ENCODE results near the gene C1GALT1.

Gene C1GALT1

DNA sequence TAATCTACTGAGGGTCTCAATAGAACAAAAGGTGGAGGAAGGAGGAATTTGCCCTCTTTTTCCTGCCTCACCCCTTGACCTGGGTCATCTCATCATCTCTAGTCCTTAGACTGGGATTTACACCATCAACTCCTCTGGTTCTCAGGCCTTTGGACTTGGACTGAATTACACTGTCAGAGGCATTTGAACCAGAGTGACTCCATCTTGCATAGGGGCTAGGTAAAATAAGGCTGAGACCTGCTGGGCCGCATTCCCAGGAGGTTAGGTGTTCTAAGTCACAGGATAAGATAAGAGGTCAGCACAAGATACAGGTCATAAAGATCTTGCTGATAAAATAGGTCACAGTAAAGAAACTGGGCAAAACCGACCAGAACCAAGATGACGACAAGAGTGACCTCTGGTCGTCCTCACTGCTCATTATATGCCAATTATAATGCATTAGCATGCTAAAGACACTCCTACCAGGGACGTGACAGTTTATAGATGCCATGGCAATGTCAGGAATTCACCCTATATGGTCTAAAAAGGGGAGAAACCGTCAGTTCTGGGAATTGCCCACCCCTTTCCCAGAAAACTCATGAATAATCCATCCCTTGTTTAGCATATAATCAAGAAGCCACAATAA is 84.0 kb downstream of the C1GALT1 start:
- Histone ChIP-seq H3K79me2 (ENCODE audit: low read length) (no peaks in the 10 kb centered on the region), H2AFZ (ENCODE audit: low read length) (no peak overlapping the region), H3F3A (ENCODE audit: insufficient read depth, low read length) (no peaks in the 10 kb centered on the region), H3K4me2 (ENCODE audit: low read depth, low read length) (no peak overlapping the region), H3K4me1 (ENCODE audit: low read length) (no peaks in the 10 kb centered on the region), H4K20me1 (ENCODE audit: insufficient read depth, low read length) (no peaks in the 10 kb centered on the region), H3K27me3 (replicated peaks; ENCODE audit: insufficient read depth, low read length) (no peaks in the 10 kb centered on the region), H3K27ac (ENCODE audit: low read length) (no peak overlapping the region), H3K9ac (ENCODE audit: low read length) (no peak overlapping the region), H3K9me2 (replicated peaks; ENCODE audit: insufficient read depth, low read length) (no peaks in the 10 kb centered on the region), H3K4me3 (ENCODE audit: low read length) (no peak overlapping the region), H3K36me3 (replicated peaks; ENCODE audit: insufficient read depth, low read length) (no peaks in the 10 kb centered on the region), H3K9me3 (replicated peaks; ENCODE audit: insufficient read depth, low read length) (no peaks in the 10 kb centered on the region)
- no peak for DNase-seq
- no peak for TF ChIP-seq EZH2phosphoT487 (IDR thresholded peaks at IDR 0.05; ENCODE audit: low read length)
- TF ChIP-seq EZH2 (optimal IDR thresholded peaks at IDR 0.05; ENCODE audit: low read depth, low read length): no peak

DNA sequence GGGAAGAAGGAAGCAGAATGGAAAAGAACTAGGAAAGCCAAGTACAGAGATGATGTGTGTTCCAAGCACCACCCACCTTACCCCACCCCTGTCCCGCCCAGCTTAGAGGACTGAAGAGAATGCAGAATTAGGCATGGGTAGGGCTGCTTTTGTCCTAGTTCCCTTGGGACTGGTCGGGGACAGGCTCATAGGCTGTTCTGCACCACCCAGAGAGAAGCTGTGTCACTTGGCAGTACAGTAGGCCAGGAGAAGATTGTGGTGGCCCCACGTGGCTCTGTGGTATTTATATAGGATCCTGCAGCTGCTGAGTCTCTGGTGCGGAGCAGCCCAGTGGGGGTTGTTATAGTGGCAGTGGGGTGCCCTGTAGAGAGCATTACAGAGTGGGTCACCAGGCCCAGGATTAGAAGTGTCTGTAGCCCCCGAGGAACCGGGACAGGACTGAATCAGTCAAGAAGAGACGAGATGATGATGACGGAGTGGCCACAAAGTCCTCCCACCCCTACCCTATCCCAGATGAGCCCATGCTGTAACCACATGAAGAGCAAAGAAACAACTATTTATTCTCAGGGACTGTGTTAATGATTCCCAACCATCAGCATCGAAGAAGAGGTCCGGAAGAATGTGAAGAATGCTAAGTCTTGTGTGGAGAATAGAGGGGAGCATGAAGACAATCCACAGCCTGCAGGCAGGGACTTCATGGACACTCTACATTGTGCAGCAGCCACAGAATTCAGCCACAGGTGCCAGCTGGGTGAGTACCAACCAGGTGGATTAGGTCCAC is 88.9 kb downstream of the C1GALT1 start:
- Histone ChIP-seq H3K4me3 (ENCODE audit: low read length) (no peak overlapping the region), H3K9me3 (replicated peaks; ENCODE audit: insufficient read depth, low read length) (no peaks in the 10 kb centered on the region), H3K4me2 (ENCODE audit: low read depth, low read length) (no peak overlapping the region), H3K27ac (ENCODE audit: low read length) (no peak overlapping the region), H3K9me2 (replicated peaks; ENCODE audit: insufficient read depth, low read length) (no peaks in the 10 kb centered on the region), H3K36me3 (replicated peaks; ENCODE audit: insufficient read depth, low read length) (no peaks in the 10 kb centered on the region), H3K9ac (ENCODE audit: low read length) (no peak overlapping the region), H2AFZ (ENCODE audit: low read length) (no peak overlapping the region), H3F3A (ENCODE audit: insufficient read depth, low read length) (no peaks in the 10 kb centered on the region), H3K4me1 (ENCODE audit: low read length) (no peaks in the 10 kb centered on the region), H3K27me3 (replicated peaks; ENCODE audit: insufficient read depth, low read length) (no peaks in the 10 kb centered on the region), H3K79me2 (ENCODE audit: low read length) (no peaks in the 10 kb centered on the region), H4K20me1 (ENCODE audit: insufficient read depth, low read length) (no peaks in the 10 kb centered on the region)
- no peak for DNase-seq
- TF ChIP-seq EZH2phosphoT487 (IDR thresholded peaks at IDR 0.05; ENCODE audit: low read length) (no peak), EZH2 (optimal IDR thresholded peaks at IDR 0.05; ENCODE audit: low read depth, low read length) (no peak)
- TF ChIP-seq, protein P1, sequence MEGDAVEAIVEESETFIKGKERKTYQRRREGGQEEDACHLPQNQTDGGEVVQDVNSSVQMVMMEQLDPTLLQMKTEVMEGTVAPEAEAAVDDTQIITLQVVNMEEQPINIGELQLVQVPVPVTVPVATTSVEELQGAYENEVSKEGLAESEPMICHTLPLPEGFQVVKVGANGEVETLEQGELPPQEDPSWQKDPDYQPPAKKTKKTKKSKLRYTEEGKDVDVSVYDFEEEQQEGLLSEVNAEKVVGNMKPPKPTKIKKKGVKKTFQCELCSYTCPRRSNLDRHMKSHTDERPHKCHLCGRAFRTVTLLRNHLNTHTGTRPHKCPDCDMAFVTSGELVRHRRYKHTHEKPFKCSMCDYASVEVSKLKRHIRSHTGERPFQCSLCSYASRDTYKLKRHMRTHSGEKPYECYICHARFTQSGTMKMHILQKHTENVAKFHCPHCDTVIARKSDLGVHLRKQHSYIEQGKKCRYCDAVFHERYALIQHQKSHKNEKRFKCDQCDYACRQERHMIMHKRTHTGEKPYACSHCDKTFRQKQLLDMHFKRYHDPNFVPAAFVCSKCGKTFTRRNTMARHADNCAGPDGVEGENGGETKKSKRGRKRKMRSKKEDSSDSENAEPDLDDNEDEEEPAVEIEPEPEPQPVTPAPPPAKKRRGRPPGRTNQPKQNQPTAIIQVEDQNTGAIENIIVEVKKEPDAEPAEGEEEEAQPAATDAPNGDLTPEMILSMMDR (IDR thresholded peaks at IDR 0.05; ENCODE audit: low read length): no peak

DNA sequence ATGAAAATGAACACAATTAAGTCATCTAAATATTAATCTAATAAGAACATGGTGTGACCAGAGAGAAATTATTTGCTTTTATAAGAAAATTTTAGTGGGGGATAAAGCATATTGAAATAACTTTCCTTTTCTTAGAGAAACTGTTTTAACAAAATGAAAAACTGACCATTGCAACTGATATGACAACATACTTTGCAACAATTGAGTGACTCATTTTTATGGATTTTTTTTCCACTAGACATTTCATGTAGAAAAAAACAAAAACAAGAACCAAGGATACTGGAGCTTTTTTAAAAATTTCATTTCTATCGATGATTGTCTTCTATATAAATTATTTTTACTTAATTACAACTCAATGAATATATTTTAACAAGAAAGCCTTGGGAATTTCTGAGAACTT is 90.0 kb downstream of the C1GALT1 start:
- H4K20me1 ChIP-seq (ENCODE audit: insufficient read depth, low read length): no peaks in the 10 kb centered on the region
- no peaks in the 10 kb centered on the region for H3K27me3 ChIP-seq (replicated peaks; ENCODE audit: insufficient read depth, low read length)
- H2AFZ ChIP-seq (ENCODE audit: low read length): no peak overlapping the region
- H3K9me3 ChIP-seq (replicated peaks; ENCODE audit: insufficient read depth, low read length): no peaks in the 10 kb centered on the region
- H3K36me3 ChIP-seq (replicated peaks; ENCODE audit: insufficient read depth, low read length): no peaks in the 10 kb centered on the region
- DNase-seq: no peak
- no peak overlapping the region for H3K4me2 ChIP-seq (ENCODE audit: low read depth, low read length)
- H3K9ac ChIP-seq (ENCODE audit: low read length): no peak overlapping the region
- no peaks in the 10 kb centered on the region for H3K4me1 ChIP-seq (ENCODE audit: low read length)
- no peaks in the 10 kb centered on the region for H3K79me2 ChIP-seq (ENCODE audit: low read length)
- no peaks in the 10 kb centered on the region for H3F3A ChIP-seq (ENCODE audit: insufficient read depth, low read length)
- no peaks in the 10 kb centered on the region for H3K9me2 ChIP-seq (replicated peaks; ENCODE audit: insufficient read depth, low read length)
- no peak overlapping the region for H3K27ac ChIP-seq (ENCODE audit: low read length)
- TF ChIP-seq EZH2phosphoT487 (IDR thresholded peaks at IDR 0.05; ENCODE audit: low read length) (no peak), EZH2 (optimal IDR thresholded peaks at IDR 0.05; ENCODE audit: low read depth, low read length) (no peak)
- TF ChIP-seq, protein P1 (IDR thresholded peaks at IDR 0.05; ENCODE audit: low read length): no peak
- no peak overlapping the region for H3K4me3 ChIP-seq (ENCODE audit: low read length)

DNA sequence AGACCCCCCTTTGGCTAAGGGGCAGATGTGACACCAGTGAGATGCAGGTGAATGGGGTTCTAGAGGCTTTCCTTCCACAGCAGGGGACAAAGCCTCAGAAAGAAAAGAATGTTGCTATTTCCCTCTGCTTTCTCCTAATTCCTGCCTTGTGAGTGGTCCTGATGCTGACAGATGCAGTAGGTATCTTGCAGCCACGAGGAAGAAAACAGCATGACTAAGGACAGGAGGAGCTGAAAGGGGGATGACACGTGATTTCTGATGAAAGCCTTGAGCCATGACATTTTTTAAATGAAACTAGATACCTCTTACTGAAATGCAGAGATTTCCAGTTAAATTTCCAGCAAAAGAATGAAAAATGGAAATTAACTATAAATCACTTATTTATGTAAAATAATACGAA is 92.4 kb downstream of the C1GALT1 start:
- H3K9me3 ChIP-seq (replicated peaks; ENCODE audit: insufficient read depth, low read length): no peaks in the 10 kb centered on the region
- no peaks in the 10 kb centered on the region for H3K4me1 ChIP-seq (ENCODE audit: low read length)

More for the DNA sequence above, 92.4 kb downstream of the C1GALT1 start:
- no peak for DNase-seq
- no peak overlapping the region for H2AFZ ChIP-seq (ENCODE audit: low read length)
- H3K36me3 ChIP-seq (replicated peaks; ENCODE audit: insufficient read depth, low read length): no peaks in the 10 kb centered on the region
- no peaks in the 10 kb centered on the region for H3F3A ChIP-seq (ENCODE audit: insufficient read depth, low read length)
- no peaks in the 10 kb centered on the region for H3K79me2 ChIP-seq (ENCODE audit: low read length)
- H3K4me2 ChIP-seq (ENCODE audit: low read depth, low read length): no peak overlapping the region
- H3K27me3 ChIP-seq (replicated peaks; ENCODE audit: insufficient read depth, low read length): no peaks in the 10 kb centered on the region
- no peaks in the 10 kb centered on the region for H3K9me2 ChIP-seq (replicated peaks; ENCODE audit: insufficient read depth, low read length)
- TF ChIP-seq EZH2phosphoT487 (IDR thresholded peaks at IDR 0.05; ENCODE audit: low read length): no peak
- TF ChIP-seq, protein P1 (IDR thresholded peaks at IDR 0.05; ENCODE audit: low read length): no peak
- no peak for TF ChIP-seq EZH2 (optimal IDR thresholded peaks at IDR 0.05; ENCODE audit: low read depth, low read length)
- H4K20me1 ChIP-seq (ENCODE audit: insufficient read depth, low read length): no peaks in the 10 kb centered on the region
- H3K4me3 ChIP-seq (ENCODE audit: low read length): no peak overlapping the region
- no peak overlapping the region for H3K27ac ChIP-seq (ENCODE audit: low read length)
- H3K9ac ChIP-seq (ENCODE audit: low read length): no peak overlapping the region
